ENCODE measurements around the gene CAPN5.

Gene CAPN5

GRCh38 chr11:77139201-77139600 is 72.4 kb downstream of the CAPN5 start:
- no peak for DNase-seq

GRCh38 chr11:77140231-77140851 is 73.6 kb downstream of the CAPN5 start:
- no peak for DNase-seq

GRCh38 chr11:77141034-77141433 is 74.3 kb downstream of the CAPN5 start:
- no peak for DNase-seq

GRCh38 chr11:77141475-77141874 is 74.7 kb downstream of the CAPN5 start:
- no peak for DNase-seq

- DNase-seq = peak; percentile 22
Observed at GRCh38 chr11:77142091-77142975, 75.6 kb downstream of the CAPN5 start.

GRCh38 chr11:77143405-77144020 is 76.7 kb downstream of the CAPN5 start:
- no peak for DNase-seq

GRCh38 chr11:77144196-77144856 is 77.6 kb downstream of the CAPN5 start:
- no peak for DNase-seq

GRCh38 chr11:77144857-77145428 is 78.2 kb downstream of the CAPN5 start:
- DNase-seq = no peak

- DNase-seq = no peak
Observed at GRCh38 chr11:77146261-77147035, 79.7 kb downstream of the CAPN5 start.

GRCh38 chr11:77147036-77147315 is 80.2 kb downstream of the CAPN5 start:
- no peak for DNase-seq

GRCh38 chr11:77147668-77148321 is 81.0 kb downstream of the CAPN5 start:
- peak; percentile 46 for DNase-seq

- DNase-seq = no peak
Observed at GRCh38 chr11:77148963-77149715, 82.4 kb downstream of the CAPN5 start.

- no peak for DNase-seq
Observed at GRCh38 chr11:77149716-77150392, 83.1 kb downstream of the CAPN5 start.

GRCh38 chr11:77150836-77151235 is 84.1 kb downstream of the CAPN5 start:
- no peak for DNase-seq

- peak; percentile 52 for DNase-seq
Observed at GRCh38 chr11:77151804-77152509, 85.2 kb downstream of the CAPN5 start.

- no peak for DNase-seq
Observed at GRCh38 chr11:77152846-77153245, 86.1 kb downstream of the CAPN5 start.

- DNase-seq = no peak
Observed at GRCh38 chr11:77153276-77154185, 86.8 kb downstream of the CAPN5 start.

GRCh38 chr11:77154381-77155081 is 87.8 kb downstream of the CAPN5 start:
- no peak for DNase-seq

All from CD4-positive, alpha-beta T cell treated with Interleukin-10 for 1 hour (primary cell).